Adrenal gland (tissue), 12 donors: ENCODE results near the gene PNKP. TPM values are rescaled to one million over a fixed set of nuclear protein-coding genes. Genes with fewer than 3 reads are reported as not detected.

ENCODE experiments used
- DNase-seq, 7 donors: peaks; one replicate each; pipeline ENCODE4 v3.0.0-alpha.2; 2019 to 2020
- H3K27ac ChIP-seq, 5 donors: fragments of 200-600 bp; sonication (generic) in 4 of 5; 1 replicate in 3 of 5; 2 replicates in 2 of 5; pipeline versions ENCODE4 v1.5.1 to v1.8.0; 2016 to 2020; ENCODE audit warnings: mild to moderate bottlenecking in 1 of 5
- H3K27me3 ChIP-seq: fragments of 200-600 bp; 2 replicates; pipeline ENCODE4 v1.8.0; 2021
- H3K36me3 ChIP-seq, 2 donors: fragments of 200-600 bp; replicated peaks in 1 of 2; 1 replicate in 1 of 2; 2 replicates in 1 of 2; pipeline versions ENCODE4 v1.5.1 to v1.8.0; 2018 to 2022
- H3K4me1 ChIP-seq, 2 donors: fragments of 200-600 bp; replicated peaks in 1 of 2; 1 replicate in 1 of 2; 2 replicates in 1 of 2; pipeline versions ENCODE4 v1.5.1 to v1.8.0; 2018 to 2021
- H3K4me3 ChIP-seq, 4 donors: fragments of 200-600 bp; sonication (generic) in 3 of 4; one replicate each; pipeline ENCODE4 v1.5.1; 2016 to 2018
- H3K9me3 ChIP-seq, 3 donors: fragments of 200-600 bp; sonication (generic) in 1 of 3; replicated peaks in 1 of 3; 1 replicate in 2 of 3; 2 replicates in 1 of 3; pipeline versions ENCODE4 v1.5.1 to v1.8.0; 2016 to 2021
- POLR2A ChIP-seq, 2 donors: fragments of 450-650 bp; IDR thresholded peaks; one replicate each; pipeline ENCODE4 v1.6.1; 2017; ENCODE audit warnings: antibody characterized with exemption in 2 of 2, mild to moderate bottlenecking in 2 of 2, moderate library complexity in 1 of 2
- WGBS, 4 donors: extraction: QIAGEN DNeasy Blood & Tissue Kit in 2 of 4; methylation state at CpG; one replicate each; pipeline versions ENCODE4 v1.1.5 to v1.1.7; 2013 to 2017; 5-methylcytosine and 5-hydroxymethylcytosine counted together
- intact Hi-C, 2 donors: fragments of 100-400 bp; cut with DNase I; formaldehyde crosslinking; loops; one replicate each; pipeline versions ENCODE4 v1.14.1 to v1.15.0; 2022 to 2023
- polyA plus RNA-seq, 3 donors: library from polyadenylated mRNA; stranded (reverse); fragments of 200-250 nt in 2 of 3; fragments of 350-450 nt in 1 of 3; fragmentation: Illumina TruSeq in 1 of 3; extraction: RNeasy Lipid Tissue Mini Kit (QIAGEN cat#74804) in 1 of 3; gene quantifications; one replicate each; pipeline ENCODE4 v1.2.3, GENCODE V29; 2013 to 2014
- total RNA-seq, 9 donors: library from RNA; depleted of rRNA in 4 of 9; stranded (reverse); fragments of >200 nt in 4 of 9; fragments of 120-200 nt in 1 of 9; fragmentation: NEBNext Ultra II Directional in 1 of 9; extraction: Animal tissue kit (Norgen Biotek cat#: 25700) in 1 of 9; gene quantifications; one replicate each; pipeline versions ENCODE4 v1.1.0 to v1.2.4, GENCODE V29; 2013 to 2023
- TF ChIP-seq, protein P1 (sequence below), 6 experiments: fragments of 450-650 bp in 4 of 6; fragments of 200-600 bp in 2 of 6; sonication (generic) in 1 of 6; IDR thresholded peaks; 1 replicate in 5 of 6; 2 replicates in 1 of 6; pipeline versions ENCODE4 v1.5.1 to v1.8.0; 2016 to 2021; ENCODE audit warnings: antibody characterized with exemption in 6 of 6, mild to moderate bottlenecking in 2 of 6, moderate library complexity in 1 of 6
- donor health status: healthy with polysubstance abuse.
- donor health status: Bipolar disorder and iron deficiency.
- donor health status: DM: yes; HTN: yes; CAD: no.
- donor health status: DM: no; HTN: no; CAD: no.
- donor health status: DM: no; HTN: no; CAD: no.
- donor health status: DM: yes; HTN: yes; CAD: no.

PNKP gene
- total and polyA plus RNA-seq, 12 donors, result 40.7 to 344 (median 100) TPM

DNA sequence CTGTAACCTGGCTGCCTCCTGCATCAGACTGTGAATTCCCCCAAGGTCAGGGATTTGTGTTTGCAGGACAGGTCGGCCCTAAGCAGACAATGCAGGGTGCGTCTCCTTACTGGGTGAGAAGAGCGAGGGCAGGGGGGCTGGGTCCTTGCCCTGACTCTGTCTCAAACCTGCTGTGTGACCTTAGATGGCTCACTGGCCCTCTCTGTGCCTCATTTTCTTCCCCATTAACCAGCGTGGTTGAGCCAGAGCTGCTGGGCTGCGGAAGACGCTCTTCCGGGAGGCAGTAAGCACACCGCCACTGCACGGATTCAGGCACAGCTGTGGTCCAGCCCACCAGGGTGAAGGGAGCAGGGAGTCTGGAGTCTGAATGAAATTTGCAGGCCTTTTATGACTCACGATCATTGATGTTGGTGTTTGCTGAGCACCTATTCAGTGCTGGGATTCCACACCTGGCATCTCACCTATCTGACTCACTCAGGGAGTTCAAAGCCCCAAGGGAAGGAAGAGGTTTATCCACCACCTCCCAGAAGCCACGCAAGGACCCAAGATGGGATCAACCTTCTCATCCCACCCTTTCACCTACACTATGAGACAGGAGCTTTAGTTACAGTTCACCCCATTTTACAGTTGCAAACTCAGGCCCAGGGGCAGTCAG lies 7.3 kb upstream of the PNKP start:
- DNase-seq, result no peak
- intact Hi-C loops, result no loop called here
- H3K27ac ChIP-seq, result peak overlapping the region in 2 of 5 donors; percentile 17 to 99
- no peaks in the 10 kb centered on the region for H3K27me3 ChIP-seq
- TF ChIP-seq, protein P1, sequence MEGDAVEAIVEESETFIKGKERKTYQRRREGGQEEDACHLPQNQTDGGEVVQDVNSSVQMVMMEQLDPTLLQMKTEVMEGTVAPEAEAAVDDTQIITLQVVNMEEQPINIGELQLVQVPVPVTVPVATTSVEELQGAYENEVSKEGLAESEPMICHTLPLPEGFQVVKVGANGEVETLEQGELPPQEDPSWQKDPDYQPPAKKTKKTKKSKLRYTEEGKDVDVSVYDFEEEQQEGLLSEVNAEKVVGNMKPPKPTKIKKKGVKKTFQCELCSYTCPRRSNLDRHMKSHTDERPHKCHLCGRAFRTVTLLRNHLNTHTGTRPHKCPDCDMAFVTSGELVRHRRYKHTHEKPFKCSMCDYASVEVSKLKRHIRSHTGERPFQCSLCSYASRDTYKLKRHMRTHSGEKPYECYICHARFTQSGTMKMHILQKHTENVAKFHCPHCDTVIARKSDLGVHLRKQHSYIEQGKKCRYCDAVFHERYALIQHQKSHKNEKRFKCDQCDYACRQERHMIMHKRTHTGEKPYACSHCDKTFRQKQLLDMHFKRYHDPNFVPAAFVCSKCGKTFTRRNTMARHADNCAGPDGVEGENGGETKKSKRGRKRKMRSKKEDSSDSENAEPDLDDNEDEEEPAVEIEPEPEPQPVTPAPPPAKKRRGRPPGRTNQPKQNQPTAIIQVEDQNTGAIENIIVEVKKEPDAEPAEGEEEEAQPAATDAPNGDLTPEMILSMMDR (IDR thresholded peaks at IDR 0.05), result no peak
- TF ChIP-seq POLR2A (IDR thresholded peaks at IDR 0.05), result no peak
- no peaks in the 10 kb centered on the region for H3K9me3 ChIP-seq
- peaks cover 27 to 43% of the 10 kb centered on the region in 2 donors for H3K4me1 ChIP-seq
- H3K36me3 ChIP-seq, result peaks cover 0 to 16% of the 10 kb centered on the region in 2 donors
- no peak overlapping the region for H3K4me3 ChIP-seq
- 86 to 93% (median 86%) methylated on average over 8 to 11 of the region's 11 CpGs for WGBS, 4 donors

DNA sequence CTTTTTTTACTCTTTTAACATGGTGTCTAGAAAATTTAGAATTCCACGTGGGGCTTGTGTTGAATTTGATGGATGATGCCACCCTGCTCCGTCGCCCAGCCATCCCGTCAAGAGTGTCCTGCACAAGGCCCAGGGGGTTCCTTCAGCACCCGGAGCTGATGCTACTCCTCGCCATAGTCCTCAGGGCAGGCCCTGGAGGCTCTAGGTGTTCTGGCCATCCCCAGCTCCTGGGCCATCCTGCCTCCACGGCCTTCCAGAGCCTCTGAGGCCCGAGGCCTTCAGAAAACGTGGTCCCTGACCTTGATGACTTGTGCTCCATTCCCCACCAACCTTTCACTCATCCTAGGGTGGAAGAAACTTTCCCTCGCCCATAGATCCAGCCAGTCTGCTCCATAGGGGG lies 6.5 kb upstream of the PNKP start:
- Histone ChIP-seq H3K9me3 (no peaks in the 10 kb centered on the region), H3K36me3 (peaks cover 0 to 8% of the 10 kb centered on the region in 2 donors), H3K4me1 (peaks cover 30 to 45% of the 10 kb centered on the region in 2 donors), H3K27me3 (no peaks in the 10 kb centered on the region), H3K27ac (peak overlapping the region in 2 of 5 donors; percentile 16 to 17), H3K4me3 (no peak overlapping the region)
- intact Hi-C loops, result no loop called here
- no peak for TF ChIP-seq POLR2A (IDR thresholded peaks at IDR 0.05)
- TF ChIP-seq, protein P1 (IDR thresholded peaks at IDR 0.05), result no peak
- DNase-seq, result peak in 1 of 7 donors; percentile 28
- 70 to 78% (median 72%) methylated on average over 10 of the region's 10 CpGs for WGBS, 4 donors

DNA sequence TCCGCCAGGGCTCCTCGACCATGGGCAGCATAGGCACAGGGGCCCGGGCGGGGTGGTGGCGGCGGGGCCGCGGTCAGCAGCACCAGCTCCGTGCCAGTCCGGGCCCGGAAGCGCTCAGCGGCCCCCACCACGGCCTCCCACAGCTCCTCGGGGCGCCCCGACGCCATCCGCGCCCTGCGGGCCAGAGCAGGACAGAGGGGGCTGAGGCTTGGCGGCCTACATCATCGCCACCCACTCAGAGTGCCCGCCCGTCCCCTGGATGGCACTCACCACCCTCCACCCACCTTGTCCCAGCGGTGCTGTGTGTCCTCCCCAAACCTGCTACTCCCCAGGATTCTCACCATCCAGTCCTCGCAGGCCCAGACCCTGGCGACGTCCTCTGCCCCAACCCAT lies 5.7 kb upstream of the PNKP start:
- Histone ChIP-seq H3K27ac (no peak overlapping the region), H3K9me3 (no peaks in the 10 kb centered on the region), H3K27me3 (no peaks in the 10 kb centered on the region), H3K4me1 (peaks cover 30 to 45% of the 10 kb centered on the region in 2 donors), H3K4me3 (no peak overlapping the region), H3K36me3 (peaks cover 0 to 7% of the 10 kb centered on the region in 2 donors)
- intact Hi-C loops, result no loop called here
- DNase-seq, result peak in 2 of 7 donors; percentile 37 to 47
- TF ChIP-seq POLR2A (IDR thresholded peaks at IDR 0.05), result no peak
- TF ChIP-seq, protein P1 (IDR thresholded peaks at IDR 0.05), result no peak
- 80 to 94% (median 93%) methylated on average over 12 to 29 of the region's 29 CpGs for WGBS, 4 donors

DNA sequence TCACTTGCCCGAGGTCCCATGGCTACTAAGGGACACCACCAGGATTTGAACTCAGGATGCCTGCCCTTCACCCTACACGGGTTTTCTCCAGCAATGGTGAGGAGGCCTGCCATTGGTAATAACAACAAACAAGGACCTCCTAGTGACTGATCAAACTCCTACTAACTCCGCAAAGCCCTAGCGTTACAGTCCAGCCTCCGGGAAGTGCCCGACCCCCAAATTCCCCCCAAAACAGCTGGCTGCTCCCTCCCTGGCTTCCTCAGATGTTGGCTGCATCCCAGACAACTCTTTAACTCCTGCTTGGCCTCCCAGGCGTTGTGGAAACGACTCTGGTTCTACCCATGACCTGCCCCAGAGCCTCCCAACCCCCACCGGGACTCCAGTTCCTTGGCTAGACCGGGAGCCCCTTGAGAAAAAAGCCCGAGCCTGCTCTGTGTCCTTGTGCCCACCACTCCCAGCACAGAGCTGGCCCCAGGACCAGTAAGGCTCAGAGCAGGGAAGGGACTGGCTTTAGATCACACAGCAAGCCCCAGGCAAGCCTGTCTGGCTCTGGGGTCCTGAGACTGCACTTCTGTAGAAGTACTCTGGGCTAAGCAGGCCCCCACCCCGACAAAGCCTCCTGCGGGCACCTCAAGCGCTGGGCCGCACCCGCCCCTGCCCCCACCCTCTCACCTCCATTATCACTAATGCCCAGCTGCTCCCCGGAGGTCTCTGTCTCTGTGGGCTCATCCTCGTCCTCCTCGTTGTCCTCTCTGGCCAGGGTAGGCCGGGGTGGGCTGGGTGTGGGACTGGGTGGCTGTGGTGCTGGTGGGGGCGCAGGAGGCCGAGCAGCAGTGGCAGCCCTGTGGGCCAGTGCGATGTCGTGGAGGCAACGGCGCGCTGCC lies 5.1 kb upstream of the PNKP start:
- intact Hi-C loops, result no loop called here
- Histone ChIP-seq H3K27me3 (no peaks in the 10 kb centered on the region), H3K36me3 (peaks cover 0 to 7% of the 10 kb centered on the region in 2 donors), H3K9me3 (no peaks in the 10 kb centered on the region), H3K4me1 (peaks cover 33 to 51% of the 10 kb centered on the region in 2 donors), H3K27ac (peak overlapping the region in 1 of 5 donors; percentile 94), H3K4me3 (no peak overlapping the region)
- 77 to 88% (median 83%) methylated on average over 16 to 27 of the region's 27 CpGs for WGBS, 4 donors
- peak in 1 of 7 donors; percentile 38 for DNase-seq
- no peak for TF ChIP-seq POLR2A (IDR thresholded peaks at IDR 0.05)
- TF ChIP-seq, protein P1 (IDR thresholded peaks at IDR 0.05), result no peak
